ENCODE results near the gene STXBP6. TPM values are rescaled to one million over a fixed set of nuclear protein-coding genes. Genes with fewer than 3 reads are reported as not detected.
A peak's percentile ranks its signal among the peaks of the same experiment; 100 is the strongest.

STXBP6 gene
- total RNA-seq, 2 donors from 2014 or later: 20.1 to 28.3 TPM

DNA sequence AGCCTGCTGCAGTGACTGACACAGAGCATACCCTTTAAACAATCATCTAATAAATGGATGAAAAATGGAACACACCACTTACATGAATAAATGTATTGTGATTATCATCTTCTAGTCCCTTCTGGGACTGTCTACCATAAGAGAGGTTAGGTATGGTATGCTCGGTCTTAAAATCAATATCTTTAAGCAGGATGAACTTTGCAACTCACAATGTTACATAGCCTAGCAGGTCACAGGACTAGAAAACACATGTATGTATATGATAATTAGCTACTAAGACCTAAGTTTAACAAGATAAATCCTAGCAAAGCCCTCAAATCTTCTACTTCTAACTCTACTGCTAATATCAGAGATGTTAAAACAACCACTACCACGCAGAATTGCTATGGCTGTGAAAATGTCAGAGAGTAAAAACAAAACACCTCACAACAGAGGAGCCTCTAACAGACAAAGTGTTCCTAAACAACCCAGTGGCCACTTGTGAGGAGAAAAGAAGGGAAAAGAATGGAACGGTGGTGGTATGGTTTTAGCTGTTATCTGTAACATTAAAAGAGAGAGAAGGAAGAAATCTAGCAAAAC lies 139.4 kb downstream of the STXBP6 start:
- TF ChIP-seq CTCF (IDR thresholded peaks at IDR 0.05): no peak
- no peak for TF ChIP-seq POLR2A (IDR thresholded peaks at IDR 0.05)
- Histone ChIP-seq H3K27me3 (no peaks in the 10 kb centered on the region), H3K4me3 (no peak overlapping the region), H3K36me3 (replicated peaks in 1 of 2; ENCODE audit: insufficient read depth in 1 of 2, low read depth in 2 of 2) (no peaks in the 10 kb centered on the region), H3K9me3 (no peaks in the 10 kb centered on the region), H3K4me1 (peaks cover 54% of the 10 kb centered on the region), H3K27ac (peak overlapping the region in 1 of 4 donors; percentile 57)
- DNase-seq: no peak
- 90 to 92% methylated on average over 3 of the region's 3 CpGs for WGBS, 2 donors
- intact Hi-C loops (cut with DNase I): no loop called here
- no peak for ATAC-seq

- peak overlapping the region in 3 of 4 donors; percentile 25 to 57 (median 50) for H3K27ac ChIP-seq
- TF ChIP-seq POLR2A (IDR thresholded peaks at IDR 0.05) (no peak), CTCF (IDR thresholded peaks at IDR 0.05) (no peak)
- 66 to 71% methylated on average over 6 of the region's 6 CpGs for WGBS, 2 donors
- H3K9me3 ChIP-seq: no peaks in the 10 kb centered on the region
- H3K4me1 ChIP-seq: peaks cover 46% of the 10 kb centered on the region
- intact Hi-C loops (cut with DNase I): no loop called here
- no peaks in the 10 kb centered on the region for H3K27me3 ChIP-seq
- no peaks in the 10 kb centered on the region for H3K36me3 ChIP-seq (replicated peaks in 1 of 2; ENCODE audit: insufficient read depth in 1 of 2, low read depth in 2 of 2)
- ATAC-seq: peak; percentile 86
- no peak overlapping the region for H3K4me3 ChIP-seq
- DNase-seq: peak; percentile 26 to 50 (median 44)
Measured at GRCh38 chr14:24909523-24910302, 140.2 kb downstream of the STXBP6 start.

DNA sequence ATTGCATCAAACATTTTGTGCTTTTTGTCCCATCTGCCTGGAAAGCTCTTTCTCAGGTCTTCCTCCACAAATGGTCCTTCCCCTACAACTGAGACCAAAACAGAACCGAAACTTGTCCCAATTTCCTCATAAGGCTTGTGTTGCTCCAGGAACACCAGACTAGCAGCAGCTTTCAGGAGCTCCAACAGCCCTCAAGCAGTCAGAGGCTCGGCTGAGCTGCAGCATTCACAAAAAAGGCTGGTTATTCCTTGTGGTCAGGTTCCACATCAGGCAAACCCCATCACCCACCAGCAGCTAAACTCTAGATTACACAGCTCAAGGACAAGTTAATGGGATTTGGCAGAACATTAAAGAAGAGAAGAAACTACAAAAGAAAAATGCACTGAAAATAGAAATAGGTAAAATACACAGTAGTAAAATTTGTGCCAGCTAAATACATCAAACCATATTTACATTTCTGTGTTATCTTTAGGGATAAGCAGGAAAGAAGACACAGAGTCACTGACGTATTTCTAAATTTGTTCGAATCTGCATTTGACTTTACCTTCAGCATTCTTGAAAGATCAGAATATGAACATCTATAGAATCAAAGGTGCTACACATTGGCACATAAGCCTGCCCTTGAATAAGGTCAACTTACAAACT lies 141.2 kb downstream of the STXBP6 start:
- H3K36me3 ChIP-seq (replicated peaks in 1 of 2; ENCODE audit: insufficient read depth in 1 of 2, low read depth in 2 of 2): no peaks in the 10 kb centered on the region
- peak; percentile 26 for ATAC-seq
- no peak for TF ChIP-seq CTCF (IDR thresholded peaks at IDR 0.05)
- TF ChIP-seq POLR2A (IDR thresholded peaks at IDR 0.05): no peak
- H3K4me1 ChIP-seq: peaks cover 46% of the 10 kb centered on the region
- H3K9me3 ChIP-seq: no peaks in the 10 kb centered on the region
- H3K4me3 ChIP-seq: no peak overlapping the region
- 35 to 38% methylated on average over 4 of the region's 4 CpGs for WGBS, 2 donors
- intact Hi-C loops (cut with DNase I): no loop called here
- peak in 2 of 4 donors; percentile 38 for DNase-seq
- no peaks in the 10 kb centered on the region for H3K27me3 ChIP-seq
- peak overlapping the region in 3 of 4 donors; percentile 25 to 57 (median 50) for H3K27ac ChIP-seq

DNA sequence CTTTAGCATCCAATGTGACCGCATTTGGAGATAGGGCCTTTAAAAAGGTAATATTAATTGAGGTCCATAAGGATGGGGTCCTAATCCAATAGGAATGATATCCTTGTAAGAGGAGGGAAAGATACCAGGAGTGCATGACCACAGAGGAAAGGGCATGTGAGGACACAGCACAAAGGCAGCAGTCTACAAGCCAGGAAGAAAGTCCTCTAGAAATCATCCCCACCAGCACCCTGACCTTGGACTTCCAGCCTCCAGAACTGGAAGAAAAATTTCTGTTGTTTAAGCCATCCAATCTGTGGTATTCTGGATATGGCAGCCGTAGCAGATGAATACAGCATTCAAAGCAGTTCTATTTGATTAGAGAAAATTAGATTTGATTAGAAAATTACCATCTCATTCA lies 145.4 kb downstream of the STXBP6 start:
- no peak for DNase-seq
- no peak overlapping the region for H3K27ac ChIP-seq
- 86 to 93% methylated on average over 2 of the region's 2 CpGs for WGBS, 2 donors
- H3K9me3 ChIP-seq: no peaks in the 10 kb centered on the region
- H3K4me1 ChIP-seq: peaks cover 33% of the 10 kb centered on the region
- intact Hi-C loops (cut with DNase I): no loop called here
- no peaks in the 10 kb centered on the region for H3K36me3 ChIP-seq (replicated peaks in 1 of 2; ENCODE audit: insufficient read depth in 1 of 2, low read depth in 2 of 2)
- no peak overlapping the region for H3K4me3 ChIP-seq
- no peak for ATAC-seq
- TF ChIP-seq POLR2A (IDR thresholded peaks at IDR 0.05): no peak
- TF ChIP-seq CTCF (IDR thresholded peaks at IDR 0.05): no peak
- H3K27me3 ChIP-seq: no peaks in the 10 kb centered on the region

All from body of pancreas (tissue), 4 donors.